ENCODE results near the gene GMPS. TPM values are rescaled to one million over a fixed set of nuclear protein-coding genes. Genes with fewer than 3 reads are reported as not detected.
A peak's percentile ranks its signal among the peaks of the same experiment; 100 is the strongest.
"Not testable (repeated sequence)": the region's sequence is repeated elsewhere in the genome, so short reads cannot be mapped to it uniquely, and the experiment has no call there.

Gene GMPS
- total RNA-seq, 1 donor from 2014 or later = 69.3 TPM

DNA sequence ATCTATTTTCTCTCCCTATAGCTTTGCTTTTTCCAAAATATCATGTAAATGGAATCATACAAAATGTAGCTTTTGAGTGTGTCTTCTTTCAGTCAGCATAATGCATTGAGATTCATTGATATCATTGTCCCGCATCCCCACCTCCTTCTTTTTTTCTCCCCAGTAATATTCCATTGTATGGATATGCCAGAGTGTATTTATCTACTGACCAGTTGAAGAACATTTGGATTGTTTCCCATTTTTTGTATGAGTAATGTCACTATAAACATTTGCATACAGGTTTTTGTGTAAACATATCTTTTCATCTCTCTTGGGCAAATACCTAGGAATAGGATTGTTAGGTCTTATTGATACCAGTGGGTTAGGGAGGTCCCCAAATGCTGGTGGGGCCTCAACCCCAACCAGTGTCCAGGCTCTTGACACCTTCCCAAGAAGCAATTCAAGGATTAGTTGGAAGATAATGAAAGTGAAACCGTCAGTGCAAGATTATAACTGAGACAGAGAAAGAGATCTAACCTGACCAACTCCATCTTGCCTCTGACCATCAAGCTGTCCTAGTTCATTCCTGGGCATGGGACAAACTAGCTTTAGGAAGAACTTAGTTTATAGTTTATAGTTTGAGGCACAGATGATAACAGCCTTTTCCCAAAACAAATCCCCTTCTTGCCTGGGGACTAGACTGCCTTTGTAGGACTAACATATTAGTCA, 8.8 kb upstream of the GMPS start:
- Mint-ChIP-seq H3K9me3 (peaks cover 5% of the 10 kb centered on the region), H3K27ac (no peak overlapping the region), H3K4me1 (no peaks in the 10 kb centered on the region), H3K27me3 (ENCODE audit: low read depth) (peaks cover 9% of the 10 kb centered on the region), H3K36me3 (no peaks in the 10 kb centered on the region), H3K4me3 (no peak overlapping the region)
- no peak for DNase-seq (ENCODE audit: low spot score in 2 of 2, unreplicated experiment in 2 of 2)
- TF ChIP-seq, protein P1, sequence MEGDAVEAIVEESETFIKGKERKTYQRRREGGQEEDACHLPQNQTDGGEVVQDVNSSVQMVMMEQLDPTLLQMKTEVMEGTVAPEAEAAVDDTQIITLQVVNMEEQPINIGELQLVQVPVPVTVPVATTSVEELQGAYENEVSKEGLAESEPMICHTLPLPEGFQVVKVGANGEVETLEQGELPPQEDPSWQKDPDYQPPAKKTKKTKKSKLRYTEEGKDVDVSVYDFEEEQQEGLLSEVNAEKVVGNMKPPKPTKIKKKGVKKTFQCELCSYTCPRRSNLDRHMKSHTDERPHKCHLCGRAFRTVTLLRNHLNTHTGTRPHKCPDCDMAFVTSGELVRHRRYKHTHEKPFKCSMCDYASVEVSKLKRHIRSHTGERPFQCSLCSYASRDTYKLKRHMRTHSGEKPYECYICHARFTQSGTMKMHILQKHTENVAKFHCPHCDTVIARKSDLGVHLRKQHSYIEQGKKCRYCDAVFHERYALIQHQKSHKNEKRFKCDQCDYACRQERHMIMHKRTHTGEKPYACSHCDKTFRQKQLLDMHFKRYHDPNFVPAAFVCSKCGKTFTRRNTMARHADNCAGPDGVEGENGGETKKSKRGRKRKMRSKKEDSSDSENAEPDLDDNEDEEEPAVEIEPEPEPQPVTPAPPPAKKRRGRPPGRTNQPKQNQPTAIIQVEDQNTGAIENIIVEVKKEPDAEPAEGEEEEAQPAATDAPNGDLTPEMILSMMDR (IDR thresholded peaks at IDR 0.05; ENCODE audit: unreplicated experiment) = no peak

DNA sequence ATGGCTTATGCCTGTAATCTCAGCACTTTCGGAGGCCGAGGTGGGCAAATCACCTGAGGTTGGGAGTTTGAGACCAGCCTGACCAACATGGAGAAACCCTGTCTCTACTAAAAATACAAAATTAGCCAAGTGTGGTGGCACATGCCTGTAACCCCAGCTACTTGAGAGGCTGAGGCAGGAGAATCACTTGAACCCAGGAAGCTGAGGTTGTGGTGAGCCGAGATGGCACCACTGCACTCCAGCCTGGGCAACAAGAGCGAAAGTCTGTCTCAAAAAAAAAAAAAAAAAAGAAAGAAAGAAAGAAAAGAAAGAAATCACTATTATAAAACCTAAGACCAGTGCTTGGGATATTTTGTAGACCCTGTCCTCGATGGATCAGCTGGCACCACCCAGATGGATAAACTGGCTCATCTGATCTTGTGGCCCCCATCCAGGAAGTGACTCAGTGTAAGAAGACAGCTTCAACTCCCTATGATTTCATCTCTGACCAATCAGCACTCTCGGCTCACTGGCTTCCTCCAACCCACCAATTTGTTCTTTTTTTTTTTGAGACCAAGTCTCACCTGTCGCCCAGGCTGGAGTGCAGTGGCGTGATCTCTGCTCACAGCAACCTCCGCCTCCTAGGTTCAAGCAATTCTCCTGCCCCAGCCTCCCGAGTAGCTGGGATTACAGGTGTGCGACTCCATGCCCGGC, 8.0 kb upstream of the GMPS start:
- not testable (repeated sequence) for H3K27ac Mint-ChIP-seq; H3K36me3 Mint-ChIP-seq; H3K4me3 Mint-ChIP-seq; H3K27me3 Mint-ChIP-seq (ENCODE audit: low read depth); H3K9me3 Mint-ChIP-seq; H3K4me1 Mint-ChIP-seq; DNase-seq (ENCODE audit: low spot score in 2 of 2, unreplicated experiment in 2 of 2)

DNA sequence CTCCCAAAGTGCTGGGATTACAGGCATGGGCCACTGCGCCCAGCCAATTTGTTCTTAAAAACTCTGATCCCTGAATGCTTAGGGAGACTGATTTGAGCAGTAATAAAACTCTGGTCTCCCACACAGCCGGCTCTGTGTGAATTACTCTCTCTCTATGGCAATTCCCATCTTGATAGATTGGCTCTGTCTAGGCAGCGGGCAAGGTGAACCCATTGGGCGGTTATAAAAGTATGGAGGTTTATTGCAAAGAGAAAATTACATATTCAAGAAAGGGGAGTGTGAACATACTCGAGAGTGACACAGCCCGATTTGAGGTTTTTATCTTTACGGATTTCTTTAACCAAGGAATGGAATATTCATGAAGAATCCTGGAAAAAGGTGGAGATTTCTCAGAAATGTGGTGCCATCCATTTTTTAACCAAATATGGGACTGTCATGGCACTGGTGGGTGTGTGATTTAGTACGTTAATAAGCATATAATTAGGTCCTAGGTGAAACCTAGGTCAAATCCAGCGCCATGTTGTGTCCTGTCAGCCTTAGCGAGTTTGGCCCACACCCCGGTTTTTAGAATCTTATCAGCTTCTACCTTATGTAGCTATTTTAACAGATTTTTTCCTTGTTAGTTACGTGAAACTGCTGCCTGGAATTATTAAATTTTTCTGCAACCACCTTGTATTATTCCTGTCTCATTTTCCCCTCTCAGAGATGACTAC, 7.2 kb upstream of the GMPS start:
- Mint-ChIP-seq H3K27ac (no peak overlapping the region), H3K4me3 (no peak overlapping the region), H3K27me3 (ENCODE audit: low read depth) (peaks cover 2% of the 10 kb centered on the region), H3K36me3 (no peaks in the 10 kb centered on the region), H3K4me1 (no peaks in the 10 kb centered on the region), H3K9me3 (peaks cover 5% of the 10 kb centered on the region)
- no peak for DNase-seq (ENCODE audit: low spot score in 2 of 2, unreplicated experiment in 2 of 2)
- TF ChIP-seq, protein P1 (IDR thresholded peaks at IDR 0.05; ENCODE audit: unreplicated experiment) = no peak

DNA sequence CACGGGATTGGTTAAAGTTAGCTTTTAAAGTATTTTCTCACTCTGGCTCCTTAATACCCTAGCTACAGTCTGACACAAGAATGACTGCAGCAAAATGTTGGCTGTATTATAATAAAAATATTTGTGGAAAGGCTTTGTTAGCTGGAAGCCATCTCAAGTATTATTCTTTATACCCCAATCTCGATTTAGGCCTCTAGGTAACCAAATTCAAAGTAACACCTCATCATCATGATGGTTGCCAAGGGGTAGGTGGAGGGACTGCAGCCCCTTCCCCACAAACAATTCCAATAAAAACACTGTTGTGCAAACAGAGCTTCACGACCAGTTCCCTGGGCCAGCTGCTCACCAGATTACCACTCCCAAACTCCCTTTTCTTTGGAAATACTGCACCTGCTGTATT, 759 bp upstream of the GMPS start:
- H3K27ac Mint-ChIP-seq = peak overlapping the region; percentile 96
- TF ChIP-seq, protein P1 (IDR thresholded peaks at IDR 0.05; ENCODE audit: unreplicated experiment) = no peak
- peaks cover 19% of the 10 kb centered on the region for H3K4me1 Mint-ChIP-seq
- DNase-seq (ENCODE audit: low spot score in 2 of 2, unreplicated experiment in 2 of 2) = no peak
- H3K4me3 Mint-ChIP-seq = peak overlapping the region; percentile 84
- no peaks in the 10 kb centered on the region for H3K9me3 Mint-ChIP-seq
- no peaks in the 10 kb centered on the region for H3K36me3 Mint-ChIP-seq
- no peaks in the 10 kb centered on the region for H3K27me3 Mint-ChIP-seq (ENCODE audit: low read depth)

DNA sequence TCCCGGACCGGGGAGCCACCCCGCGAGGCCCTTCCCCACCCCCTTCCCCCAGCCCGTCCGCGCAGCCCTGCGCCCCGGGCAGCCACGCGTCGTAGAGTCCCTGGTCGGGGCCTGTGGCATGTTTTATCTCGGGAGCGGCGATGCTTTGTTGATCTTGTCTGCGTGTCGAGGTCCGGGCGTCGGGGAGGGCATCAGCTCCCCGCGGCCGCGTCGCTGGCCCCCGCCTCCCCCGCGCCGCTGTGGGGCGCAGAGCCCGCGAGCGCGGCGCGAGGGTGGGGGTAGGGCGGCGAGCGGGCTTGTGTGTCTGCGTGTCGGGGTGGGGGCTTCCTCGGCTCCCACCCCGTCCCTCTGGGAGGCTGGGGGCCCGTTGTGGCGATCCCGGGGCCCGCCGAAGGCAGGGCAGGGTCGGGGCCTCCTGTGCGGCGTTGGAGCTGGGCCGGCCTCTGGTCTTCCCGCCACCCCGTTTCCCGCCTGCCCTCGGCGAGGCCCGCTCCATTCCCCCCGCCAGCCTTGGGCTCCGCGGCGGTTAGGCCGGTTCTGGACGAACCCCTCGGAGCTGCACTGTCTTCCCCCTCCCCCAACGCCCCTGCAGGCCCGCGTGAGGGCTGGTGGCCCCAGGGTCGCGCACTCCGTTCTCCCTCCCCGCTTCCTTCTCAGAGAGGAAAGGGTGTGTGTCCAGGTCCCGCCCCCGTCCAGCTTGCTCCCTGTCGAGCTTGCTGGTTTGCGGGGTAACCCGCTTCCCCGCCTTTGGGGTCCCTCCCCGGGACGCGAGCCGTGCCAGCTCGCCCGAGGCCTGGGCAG, 695 bp downstream of the GMPS start:
- Mint-ChIP-seq H3K4me3 (peak overlapping the region; percentile 95), H3K36me3 (no peaks in the 10 kb centered on the region)

More for the DNA sequence above, 695 bp downstream of the GMPS start:
- H3K9me3 Mint-ChIP-seq = no peaks in the 10 kb centered on the region
- H3K27me3 Mint-ChIP-seq (ENCODE audit: low read depth) = no peaks in the 10 kb centered on the region
- peaks cover 19% of the 10 kb centered on the region for H3K4me1 Mint-ChIP-seq
- DNase-seq (ENCODE audit: low spot score in 2 of 2, unreplicated experiment in 2 of 2) = peak; percentile 23 to 64
- H3K27ac Mint-ChIP-seq = peak overlapping the region; percentile 97
- TF ChIP-seq, protein P1 (IDR thresholded peaks at IDR 0.05; ENCODE audit: unreplicated experiment) = no peak
